Measurements from ENCODE around the gene CPEB3.
"Not testable (repeated sequence)": the region's sequence is repeated elsewhere in the genome, so short reads cannot be mapped to it uniquely, and the experiment has no call there.

CPEB3 gene

DNA sequence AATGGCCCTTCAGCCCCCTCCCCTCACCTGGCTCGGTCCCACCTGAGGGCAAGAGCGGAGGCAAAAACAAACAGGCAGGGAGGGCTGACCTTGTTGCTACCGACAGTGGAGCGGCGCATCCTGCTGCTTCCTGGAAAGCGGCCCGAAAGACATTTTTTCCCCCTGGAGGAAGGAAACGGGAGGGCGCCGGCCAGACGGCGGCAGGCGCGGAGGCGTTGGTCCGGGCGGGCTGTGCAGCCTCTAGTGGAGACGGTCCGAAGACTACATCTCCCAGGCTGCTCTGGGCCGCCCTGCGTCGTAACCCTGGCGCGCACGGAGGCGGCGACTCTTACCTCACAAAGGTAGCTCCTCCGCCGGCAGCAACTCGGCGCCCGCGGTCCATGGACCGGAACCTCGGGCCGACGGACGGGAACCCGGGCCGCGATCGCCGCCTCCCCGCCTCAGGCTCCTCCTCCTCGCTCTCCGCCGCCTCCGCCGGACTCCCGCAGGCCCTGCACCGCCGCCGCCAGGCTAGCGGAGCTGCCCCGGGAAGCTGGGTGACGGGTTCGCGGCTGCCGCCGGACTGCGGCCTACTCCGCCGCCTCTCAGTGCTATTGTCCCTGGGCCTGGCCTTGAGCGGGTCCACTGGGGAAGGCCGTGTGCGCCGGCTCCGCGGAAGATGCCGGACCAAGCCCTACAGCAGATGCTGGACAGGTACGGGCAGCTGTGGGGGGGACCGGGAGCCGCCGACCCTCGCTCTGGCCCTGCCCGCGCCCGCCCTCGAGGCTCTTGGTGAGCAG lies at the start of gene CPEB3, which contains the start of gene MARCHF5:
TSS of gene CPEB3 (minus strand) at position 242 of the 779 bp plus-strand sequence. CDS start 50,728 bp downstream, outside the sequence.
TSS of gene MARCHF5 (plus strand) at position 331 of the 779 bp plus-strand sequence. CDS start at position 659, 328 bp downstream.
- Histone ChIP-seq H3K36me3 (ENCODE audit: control insufficient read depth, insufficient read depth, low read length) (no peaks in the 10 kb centered on the region), H3K4me1 (ENCODE audit: control insufficient read depth, insufficient read depth, low read length) (peaks cover 13% of the 10 kb centered on the region), H3K9me3 (ENCODE audit: control insufficient read depth, low read length) (no peaks in the 10 kb centered on the region), H3K27me3 (ENCODE audit: control insufficient read depth, insufficient read depth, low read length) (no peaks in the 10 kb centered on the region), H3K4me3 (ENCODE audit: low read length) (peak within 1 kb of the TSS; percentile 99), H3K9ac (ENCODE audit: low read length) (peak within 1 kb of the TSS; percentile 95)

DNA sequence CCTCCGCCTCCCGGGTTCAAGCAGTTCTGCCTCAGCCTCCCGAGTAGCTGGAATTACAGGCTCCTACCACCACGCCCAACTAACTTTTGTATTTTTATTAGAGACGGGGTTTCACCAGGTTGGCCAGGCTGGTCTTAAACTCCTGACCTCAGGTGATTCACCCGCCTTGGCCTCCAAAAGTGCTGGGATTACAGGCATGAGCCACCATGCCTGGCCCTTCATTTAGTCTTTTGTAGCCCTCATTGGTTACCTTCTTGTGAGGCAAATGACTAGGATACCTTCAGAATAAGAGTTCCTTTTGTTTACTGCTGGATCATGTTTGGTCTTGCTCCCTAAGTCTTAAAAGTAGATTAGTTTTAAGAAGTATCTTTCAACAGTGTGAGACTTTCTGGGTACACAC lies 39.0 kb upstream of the CPEB3 start:
- not testable (repeated sequence) for H3K36me3 ChIP-seq (ENCODE audit: control insufficient read depth, insufficient read depth, low read length); H3K4me3 ChIP-seq (ENCODE audit: low read length); H3K27me3 ChIP-seq (ENCODE audit: control insufficient read depth, insufficient read depth, low read length); H3K9ac ChIP-seq (ENCODE audit: low read length); H3K9me3 ChIP-seq (ENCODE audit: control insufficient read depth, low read length)
- H3K4me1 ChIP-seq (ENCODE audit: control insufficient read depth, insufficient read depth, low read length): peaks cover 17% of the 10 kb centered on the region

DNA sequence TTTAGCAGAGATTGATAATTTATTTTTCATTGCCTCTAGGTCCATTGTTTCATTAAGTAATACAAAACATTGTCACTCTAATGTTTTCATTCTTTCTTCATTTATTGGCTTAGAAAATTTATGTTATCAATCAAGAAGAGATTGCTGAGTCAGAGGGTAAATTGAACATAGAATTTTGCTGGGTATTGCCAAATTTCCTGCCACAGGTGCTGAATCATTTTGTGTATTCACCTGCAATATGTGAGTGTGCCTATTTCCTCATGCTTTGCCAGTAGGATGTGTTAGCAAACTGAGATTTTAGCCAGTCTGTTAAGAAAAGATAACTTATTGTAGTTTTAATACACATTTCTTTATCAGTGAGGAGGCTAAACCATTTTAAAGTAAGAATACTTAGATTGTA lies 38.1 kb upstream of the CPEB3 start:
- Histone ChIP-seq H3K4me1 (ENCODE audit: control insufficient read depth, insufficient read depth, low read length) (peaks cover 17% of the 10 kb centered on the region), H3K27me3 (ENCODE audit: control insufficient read depth, insufficient read depth, low read length) (no peaks in the 10 kb centered on the region), H3K36me3 (ENCODE audit: control insufficient read depth, insufficient read depth, low read length) (no peaks in the 10 kb centered on the region), H3K9ac (ENCODE audit: low read length) (no peak overlapping the region), H3K4me3 (ENCODE audit: low read length) (no peak overlapping the region), H3K9me3 (ENCODE audit: control insufficient read depth, low read length) (no peaks in the 10 kb centered on the region)

DNA sequence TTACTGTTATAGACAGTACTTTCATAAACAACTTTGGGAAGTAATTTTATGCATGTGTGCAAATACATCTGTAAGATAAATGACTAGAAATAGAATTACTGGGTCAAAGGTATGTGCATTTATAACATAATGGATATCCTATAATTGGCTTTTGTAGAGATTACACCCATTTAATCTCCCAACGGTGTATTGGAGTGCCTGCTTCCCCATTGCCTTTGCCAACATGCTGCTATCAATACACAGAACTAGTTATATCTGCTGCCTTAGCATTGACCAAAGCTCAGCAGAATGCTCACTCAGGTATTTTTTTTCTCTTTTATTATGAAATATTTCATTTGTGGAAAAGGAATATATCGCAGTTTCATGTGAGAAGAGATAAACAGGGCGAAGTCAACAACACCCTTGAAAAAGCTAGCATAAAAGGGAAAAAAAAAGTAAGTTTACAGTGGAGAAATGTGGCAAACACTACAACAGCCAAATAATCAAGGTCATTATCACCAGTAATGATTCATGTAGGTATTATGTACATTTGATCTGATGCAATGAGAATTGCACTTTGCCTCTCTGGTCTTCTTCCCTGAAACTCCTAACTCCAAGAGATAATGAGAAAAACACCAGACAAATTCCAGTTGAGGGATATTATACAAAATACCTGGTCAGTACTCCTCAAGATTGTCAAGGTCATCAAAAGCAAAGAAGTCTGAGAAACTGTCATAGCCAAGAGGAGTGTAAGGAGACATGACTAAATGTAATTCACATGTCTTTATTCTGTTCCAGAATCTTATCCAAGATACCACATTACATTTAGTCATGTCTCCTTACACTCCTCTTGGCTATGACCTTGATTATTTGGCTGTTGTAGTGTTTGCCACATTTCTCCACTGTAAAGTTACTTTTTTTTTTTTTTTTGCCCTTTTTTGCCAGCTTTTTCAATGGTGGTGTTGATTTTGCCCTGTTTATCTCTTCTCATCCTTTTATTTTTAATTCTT lies 36.9 kb upstream of the CPEB3 start:
- no peaks in the 10 kb centered on the region for H3K9me3 ChIP-seq (ENCODE audit: control insufficient read depth, low read length)
- no peak overlapping the region for H3K9ac ChIP-seq (ENCODE audit: low read length)
- H3K36me3 ChIP-seq (ENCODE audit: control insufficient read depth, insufficient read depth, low read length): no peaks in the 10 kb centered on the region
- H3K4me1 ChIP-seq (ENCODE audit: control insufficient read depth, insufficient read depth, low read length): peaks cover 17% of the 10 kb centered on the region
- no peak overlapping the region for H3K4me3 ChIP-seq (ENCODE audit: low read length)
- no peaks in the 10 kb centered on the region for H3K27me3 ChIP-seq (ENCODE audit: control insufficient read depth, insufficient read depth, low read length)

- no peaks in the 10 kb centered on the region for H3K36me3 ChIP-seq (ENCODE audit: control insufficient read depth, insufficient read depth, low read length)
- no peaks in the 10 kb centered on the region for H3K27me3 ChIP-seq (ENCODE audit: control insufficient read depth, insufficient read depth, low read length)
- no peaks in the 10 kb centered on the region for H3K9me3 ChIP-seq (ENCODE audit: control insufficient read depth, low read length)
- no peak overlapping the region for H3K9ac ChIP-seq (ENCODE audit: low read length)
- no peak overlapping the region for H3K4me3 ChIP-seq (ENCODE audit: low read length)
- peaks cover 5% of the 10 kb centered on the region for H3K4me1 ChIP-seq (ENCODE audit: control insufficient read depth, insufficient read depth, low read length)
Measured at GRCh38 chr10:92323079-92323478, 32.2 kb upstream of the CPEB3 start.

DNA sequence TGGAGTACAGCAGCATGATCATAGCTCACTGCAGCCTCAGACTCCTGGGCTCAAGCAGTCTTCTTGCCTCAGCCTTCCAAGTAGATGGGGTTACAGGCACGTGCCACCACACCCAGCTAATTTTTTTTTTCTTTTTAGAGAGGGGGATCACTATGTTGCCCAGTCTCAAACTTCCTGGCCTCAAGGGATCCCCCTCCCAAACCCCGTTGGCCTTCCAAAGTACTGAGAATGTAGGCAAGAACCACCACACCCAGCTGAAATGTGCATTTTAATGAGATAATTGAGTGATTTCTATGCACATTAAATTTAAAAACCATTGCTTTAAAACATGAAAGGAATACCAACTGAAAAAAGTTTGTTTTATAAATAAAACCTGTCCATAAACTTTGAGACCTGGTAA lies 25.7 kb upstream of the CPEB3 start:
- Histone ChIP-seq H3K4me3 (ENCODE audit: low read length) (no peak overlapping the region), H3K4me1 (ENCODE audit: control insufficient read depth, insufficient read depth, low read length) (no peaks in the 10 kb centered on the region), H3K9ac (ENCODE audit: low read length) (no peak overlapping the region), H3K9me3 (ENCODE audit: control insufficient read depth, low read length) (no peaks in the 10 kb centered on the region), H3K27me3 (ENCODE audit: control insufficient read depth, insufficient read depth, low read length) (no peaks in the 10 kb centered on the region), H3K36me3 (ENCODE audit: control insufficient read depth, insufficient read depth, low read length) (no peaks in the 10 kb centered on the region)

DNA sequence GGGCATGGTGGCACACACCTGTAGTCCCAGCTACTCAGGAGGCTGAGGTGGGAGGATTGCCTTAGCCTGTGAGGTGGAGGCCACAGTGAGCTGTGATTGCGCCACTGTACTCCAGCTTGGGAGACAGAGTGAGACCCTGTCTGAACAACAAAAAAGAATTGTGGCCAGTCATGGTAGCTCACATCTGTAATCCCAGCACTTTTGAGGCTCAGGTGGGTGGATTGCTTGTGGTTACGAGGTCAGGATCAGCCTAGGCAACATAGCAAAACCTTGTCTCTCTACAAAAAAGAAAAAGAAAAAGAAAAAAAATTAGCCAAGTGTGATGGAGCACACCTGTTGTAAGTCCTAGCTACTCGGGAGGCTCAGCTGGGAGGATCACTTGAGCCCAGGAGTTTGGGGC lies 22.9 kb upstream of the CPEB3 start:
- no peak overlapping the region for H3K9ac ChIP-seq (ENCODE audit: low read length)
- H3K4me1 ChIP-seq (ENCODE audit: control insufficient read depth, insufficient read depth, low read length): no peaks in the 10 kb centered on the region
- H3K4me3 ChIP-seq (ENCODE audit: low read length): no peak overlapping the region
- no peaks in the 10 kb centered on the region for H3K36me3 ChIP-seq (ENCODE audit: control insufficient read depth, insufficient read depth, low read length)
- H3K27me3 ChIP-seq (ENCODE audit: control insufficient read depth, insufficient read depth, low read length): no peaks in the 10 kb centered on the region
- H3K9me3 ChIP-seq (ENCODE audit: control insufficient read depth, low read length): no peaks in the 10 kb centered on the region

- H3K4me3 ChIP-seq (ENCODE audit: low read length): no peak overlapping the region
- no peak overlapping the region for H3K9ac ChIP-seq (ENCODE audit: low read length)
- H3K4me1 ChIP-seq (ENCODE audit: control insufficient read depth, insufficient read depth, low read length): no peaks in the 10 kb centered on the region
- no peaks in the 10 kb centered on the region for H3K9me3 ChIP-seq (ENCODE audit: control insufficient read depth, low read length)
- H3K27me3 ChIP-seq (ENCODE audit: control insufficient read depth, insufficient read depth, low read length): no peaks in the 10 kb centered on the region
- no peaks in the 10 kb centered on the region for H3K36me3 ChIP-seq (ENCODE audit: control insufficient read depth, insufficient read depth, low read length)
Measured at GRCh38 chr10:92309272-92309671, 18.4 kb upstream of the CPEB3 start.

DNA sequence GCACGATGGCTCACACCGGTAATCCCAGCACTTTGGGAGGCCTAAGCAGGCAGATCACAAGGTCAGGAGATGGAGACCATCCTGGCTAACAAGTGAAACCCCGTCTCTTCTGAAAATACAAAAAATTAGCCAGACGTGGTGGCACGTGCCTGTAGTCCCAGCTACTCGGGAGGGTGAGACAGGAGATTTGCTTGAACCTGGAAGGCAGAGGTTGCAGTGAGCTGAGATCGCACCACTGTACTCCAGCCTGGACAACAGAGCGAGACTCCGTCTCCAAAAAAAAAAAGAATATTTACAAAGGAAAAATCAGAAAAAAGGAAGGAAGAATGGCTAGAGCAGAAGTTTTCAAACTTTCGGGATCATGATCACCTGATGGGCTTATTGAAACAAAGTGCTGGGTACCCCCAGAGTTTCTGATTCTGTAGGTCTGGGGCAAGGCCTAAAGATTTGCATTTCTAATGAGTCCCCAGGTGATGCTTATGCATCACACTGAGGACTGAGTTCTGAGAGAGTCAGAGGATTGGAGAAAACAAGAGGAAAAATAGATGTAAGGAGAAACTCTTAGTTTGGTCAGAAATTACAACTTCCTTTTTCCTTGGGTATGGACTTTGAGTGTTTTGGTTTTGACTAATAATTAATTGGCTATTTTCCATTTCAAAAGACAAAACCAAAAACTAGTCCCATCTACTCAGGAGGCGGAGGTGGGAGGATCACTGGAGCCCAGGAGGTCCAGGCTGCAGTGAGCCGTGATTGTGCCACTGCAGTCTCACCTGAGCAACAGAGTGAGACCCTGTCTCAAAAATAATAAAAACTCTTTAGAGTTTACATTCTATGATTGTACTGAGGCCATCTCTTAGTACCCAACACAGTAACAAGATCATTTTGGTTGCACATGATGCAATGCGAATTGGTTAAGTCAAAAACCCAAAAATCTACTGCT lies 14.5 kb upstream of the CPEB3 start:
- H3K4me3 ChIP-seq (ENCODE audit: low read length): no peak overlapping the region
- no peaks in the 10 kb centered on the region for H3K27me3 ChIP-seq (ENCODE audit: control insufficient read depth, insufficient read depth, low read length)
- no peak overlapping the region for H3K9ac ChIP-seq (ENCODE audit: low read length)
- H3K4me1 ChIP-seq (ENCODE audit: control insufficient read depth, insufficient read depth, low read length): no peaks in the 10 kb centered on the region
- H3K36me3 ChIP-seq (ENCODE audit: control insufficient read depth, insufficient read depth, low read length): no peaks in the 10 kb centered on the region
- H3K9me3 ChIP-seq (ENCODE audit: control insufficient read depth, low read length): no peaks in the 10 kb centered on the region

DNA sequence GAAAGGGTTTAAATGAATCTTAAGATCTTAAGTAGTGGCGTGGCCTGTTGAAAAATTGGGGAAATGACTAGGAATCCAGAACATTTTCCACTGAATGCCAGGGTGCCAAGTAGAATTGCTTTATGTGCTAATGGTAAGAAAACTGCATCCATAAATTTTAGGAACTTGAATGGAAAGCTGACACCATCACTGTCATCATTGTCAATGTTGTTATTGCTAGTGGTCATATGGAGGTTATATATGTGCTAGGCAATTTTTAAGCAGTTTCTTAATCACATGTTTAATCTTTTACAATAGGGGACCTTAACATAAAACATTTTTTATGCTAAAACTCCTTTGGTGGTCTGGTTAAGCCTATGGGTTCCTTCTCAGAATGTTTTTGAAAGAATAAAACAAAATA lies 13.2 kb upstream of the CPEB3 start:
- Histone ChIP-seq H3K9ac (ENCODE audit: low read length) (no peak overlapping the region), H3K4me3 (ENCODE audit: low read length) (no peak overlapping the region), H3K4me1 (ENCODE audit: control insufficient read depth, insufficient read depth, low read length) (no peaks in the 10 kb centered on the region), H3K36me3 (ENCODE audit: control insufficient read depth, insufficient read depth, low read length) (no peaks in the 10 kb centered on the region), H3K27me3 (ENCODE audit: control insufficient read depth, insufficient read depth, low read length) (no peaks in the 10 kb centered on the region), H3K9me3 (ENCODE audit: control insufficient read depth, low read length) (no peaks in the 10 kb centered on the region)

DNA sequence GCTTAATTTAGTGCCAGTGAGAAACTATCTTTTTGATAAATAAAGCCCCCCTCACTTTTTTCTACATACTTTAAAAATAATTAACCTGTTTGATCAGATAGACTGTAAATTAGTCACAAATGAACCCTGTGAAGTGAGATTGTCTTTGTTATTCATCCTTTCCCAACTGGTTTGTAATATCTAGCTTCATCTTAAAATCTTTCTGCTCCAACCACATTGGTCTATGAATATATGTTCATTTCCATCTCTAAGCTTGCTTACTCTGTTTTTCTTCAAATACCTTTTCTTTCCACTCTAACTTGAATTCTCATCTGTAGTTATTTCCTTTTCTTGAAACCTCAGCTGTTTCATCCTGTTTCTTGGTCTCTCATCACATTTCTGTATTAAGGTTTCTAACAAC lies 12.2 kb upstream of the CPEB3 start:
- Histone ChIP-seq H3K9ac (ENCODE audit: low read length) (no peak overlapping the region), H3K36me3 (ENCODE audit: control insufficient read depth, insufficient read depth, low read length) (no peaks in the 10 kb centered on the region), H3K9me3 (ENCODE audit: control insufficient read depth, low read length) (no peaks in the 10 kb centered on the region), H3K4me1 (ENCODE audit: control insufficient read depth, insufficient read depth, low read length) (no peaks in the 10 kb centered on the region), H3K4me3 (ENCODE audit: low read length) (no peak overlapping the region), H3K27me3 (ENCODE audit: control insufficient read depth, insufficient read depth, low read length) (no peaks in the 10 kb centered on the region)
